ENCODE results near the gene JPH4. TPM values are rescaled to one million over a fixed set of nuclear protein-coding genes. Genes with fewer than 3 reads are reported as not detected.

The JPH4 gene
- total and polyA plus RNA-seq, 2 donors (not counting 1 experiment from before 2014, with no cell fraction given), result not detected

DNA sequence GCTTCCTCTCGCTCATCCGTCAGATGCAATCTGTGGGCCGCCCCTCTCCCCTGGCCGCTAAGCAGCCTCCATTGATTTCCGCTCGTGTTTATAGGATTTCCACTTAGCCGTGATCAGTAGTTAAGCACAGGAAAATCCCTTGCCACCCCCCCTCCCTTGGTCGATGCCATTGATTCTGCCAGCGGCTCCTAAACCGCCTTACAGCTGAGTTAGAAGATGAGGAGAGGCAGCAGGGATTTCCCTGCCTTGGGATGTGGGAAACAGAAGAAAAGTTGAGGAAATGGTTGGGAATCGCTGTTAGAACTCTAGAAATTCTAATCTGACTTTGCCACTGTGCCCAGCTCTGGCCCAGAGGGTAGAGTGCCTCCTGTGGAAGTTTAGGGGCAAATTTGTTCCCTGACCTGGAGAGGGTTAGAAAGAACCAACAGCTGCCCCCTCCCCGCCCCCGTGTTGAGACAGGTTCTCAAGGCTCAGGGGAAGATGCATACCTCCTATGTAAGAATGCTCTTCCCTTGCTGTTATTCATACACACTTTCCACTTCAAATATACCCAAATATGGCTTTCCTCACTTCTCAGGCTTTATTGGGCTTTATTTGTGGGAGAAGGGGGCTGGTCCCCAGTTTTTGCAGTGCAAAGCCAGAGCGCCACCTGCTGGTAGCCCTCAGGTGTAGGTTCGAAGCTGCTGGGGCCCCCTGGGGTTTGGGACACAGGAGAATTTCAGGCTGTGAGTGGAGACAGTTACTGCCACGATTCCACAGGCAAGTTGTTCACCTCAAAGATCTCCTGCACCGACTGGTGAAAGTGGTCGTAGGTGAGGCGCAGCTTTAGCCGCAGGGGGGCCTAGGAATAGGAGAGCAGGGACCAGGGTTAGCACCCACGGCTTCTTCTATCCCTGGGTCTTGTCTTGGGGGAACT, 19.3 kb downstream of the JPH4 start:
- Histone ChIP-seq H3K36me3 (ENCODE audit: control insufficient read depth, insufficient read depth, low read length) (no peaks in the 10 kb centered on the region), H4K20me1 (ENCODE audit: control insufficient read depth, extremely low read depth, insufficient read depth, low read length) (no peaks in the 10 kb centered on the region), H3K27ac (ENCODE audit: insufficient read depth, low read length) (no peak overlapping the region), H3K4me2 (ENCODE audit: extremely low read depth, insufficient read depth, low read length) (no peak overlapping the region), H3K79me2 (ENCODE audit: control insufficient read depth, insufficient read depth, low read length) (peaks cover 7% of the 10 kb centered on the region), H3K9me3 (ENCODE audit: control insufficient read depth, insufficient read depth, low read depth, low read length) (no peaks in the 10 kb centered on the region), H3K4me1 (ENCODE audit: control insufficient read depth, extremely low read depth, insufficient read depth, low read length) (peaks cover 4% of the 10 kb centered on the region), H3K9ac (ENCODE audit: insufficient read depth, low read length) (no peak overlapping the region), H3K27me3 (ENCODE audit: control insufficient read depth, insufficient read depth, low read length) (no peaks in the 10 kb centered on the region), H2AFZ (ENCODE audit: low read length) (no peak overlapping the region), H3K4me3 (replicated peaks in 1 of 4; ENCODE audit: control extremely low read depth in 1 of 4, insufficient read depth in 1 of 4, low read depth in 3 of 4, low read length in 4 of 4) (no peak overlapping the region)
- DNase-seq (ENCODE audit: low read depth in 2 of 2), result peak; percentile 40 to 59
- no peak for TF ChIP-seq EZH2 (IDR thresholded peaks at IDR 0.05; ENCODE audit: low read length, missing control alignments)
- TF ChIP-seq, protein P1, sequence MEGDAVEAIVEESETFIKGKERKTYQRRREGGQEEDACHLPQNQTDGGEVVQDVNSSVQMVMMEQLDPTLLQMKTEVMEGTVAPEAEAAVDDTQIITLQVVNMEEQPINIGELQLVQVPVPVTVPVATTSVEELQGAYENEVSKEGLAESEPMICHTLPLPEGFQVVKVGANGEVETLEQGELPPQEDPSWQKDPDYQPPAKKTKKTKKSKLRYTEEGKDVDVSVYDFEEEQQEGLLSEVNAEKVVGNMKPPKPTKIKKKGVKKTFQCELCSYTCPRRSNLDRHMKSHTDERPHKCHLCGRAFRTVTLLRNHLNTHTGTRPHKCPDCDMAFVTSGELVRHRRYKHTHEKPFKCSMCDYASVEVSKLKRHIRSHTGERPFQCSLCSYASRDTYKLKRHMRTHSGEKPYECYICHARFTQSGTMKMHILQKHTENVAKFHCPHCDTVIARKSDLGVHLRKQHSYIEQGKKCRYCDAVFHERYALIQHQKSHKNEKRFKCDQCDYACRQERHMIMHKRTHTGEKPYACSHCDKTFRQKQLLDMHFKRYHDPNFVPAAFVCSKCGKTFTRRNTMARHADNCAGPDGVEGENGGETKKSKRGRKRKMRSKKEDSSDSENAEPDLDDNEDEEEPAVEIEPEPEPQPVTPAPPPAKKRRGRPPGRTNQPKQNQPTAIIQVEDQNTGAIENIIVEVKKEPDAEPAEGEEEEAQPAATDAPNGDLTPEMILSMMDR (conservative IDR thresholded peaks at IDR 0.05 in 1 of 2, IDR thresholded peaks at IDR 0.05 in 1 of 2; ENCODE audit: low read depth in 1 of 2, low read length in 2 of 2), result peak; percentile 88 to 93

DNA sequence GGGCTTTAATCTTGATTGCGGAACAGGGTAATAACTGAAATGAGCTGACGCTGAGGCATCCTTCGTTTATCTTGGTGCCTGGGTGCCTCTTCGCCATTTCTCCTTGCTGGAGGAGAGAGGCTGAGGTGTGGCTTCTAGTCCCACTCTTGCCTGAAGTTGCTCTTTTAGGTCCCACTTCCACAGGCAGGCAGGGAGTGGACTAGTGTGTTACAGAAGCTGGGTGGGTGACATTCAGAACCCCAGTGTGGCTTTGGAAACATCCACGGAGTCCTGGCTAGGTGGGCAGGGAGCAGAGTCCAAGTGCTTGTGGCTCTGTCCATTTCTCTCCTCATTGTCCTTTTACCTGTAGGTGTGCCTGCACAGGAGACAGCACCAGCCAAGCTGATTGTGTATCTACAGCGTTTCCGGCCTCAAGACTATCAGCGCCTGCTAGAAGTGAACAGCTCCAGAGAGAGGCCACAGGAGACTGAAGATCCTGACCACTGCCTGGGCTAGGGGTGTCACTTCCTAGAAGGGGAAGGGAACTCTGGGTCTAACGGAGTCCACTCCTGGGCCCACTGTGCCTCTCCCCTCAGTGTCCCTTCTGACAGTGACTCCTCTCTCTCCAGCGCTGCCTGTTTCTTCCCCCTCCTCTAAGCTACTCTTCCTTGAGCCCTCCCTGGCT, 20.1 kb downstream of the JPH4 start:
- no peak for TF ChIP-seq EZH2 (IDR thresholded peaks at IDR 0.05; ENCODE audit: low read length, missing control alignments)
- TF ChIP-seq, protein P1 (conservative IDR thresholded peaks at IDR 0.05 in 1 of 2, IDR thresholded peaks at IDR 0.05 in 1 of 2; ENCODE audit: low read depth in 1 of 2, low read length in 2 of 2), result no peak
- H2AFZ ChIP-seq (ENCODE audit: low read length), result no peak overlapping the region
- no peak overlapping the region for H3K9ac ChIP-seq (ENCODE audit: insufficient read depth, low read length)

DNA sequence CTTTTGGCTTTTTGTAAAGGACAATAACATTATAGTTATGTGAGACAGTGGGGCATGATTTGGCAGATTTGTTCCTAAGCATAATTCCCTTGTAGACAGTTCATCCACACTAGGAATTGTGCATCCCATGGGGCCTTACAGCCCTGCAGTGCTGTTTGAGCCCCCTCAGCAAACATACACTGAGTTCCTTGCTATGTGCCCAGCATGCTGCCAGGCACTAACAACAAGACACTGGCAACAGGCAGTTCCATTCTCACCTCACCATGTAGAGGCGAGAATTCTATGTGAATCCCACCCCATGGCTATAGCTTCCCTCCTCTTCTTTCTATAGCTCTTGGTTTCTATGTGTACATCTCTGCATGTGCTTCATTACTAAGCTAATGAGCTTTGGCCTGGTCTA, 20.6 kb downstream of the JPH4 start:
- H3K9me3 ChIP-seq (ENCODE audit: control insufficient read depth, insufficient read depth, low read depth, low read length), result no peaks in the 10 kb centered on the region
- H3K36me3 ChIP-seq (ENCODE audit: control insufficient read depth, insufficient read depth, low read length), result no peaks in the 10 kb centered on the region
- DNase-seq (ENCODE audit: low read depth in 2 of 2), result no peak
- TF ChIP-seq, protein P1 (conservative IDR thresholded peaks at IDR 0.05 in 1 of 2, IDR thresholded peaks at IDR 0.05 in 1 of 2; ENCODE audit: low read depth in 1 of 2, low read length in 2 of 2), result no peak
- TF ChIP-seq EZH2 (IDR thresholded peaks at IDR 0.05; ENCODE audit: low read length, missing control alignments), result no peak
- H3K79me2 ChIP-seq (ENCODE audit: control insufficient read depth, insufficient read depth, low read length), result peaks cover 7% of the 10 kb centered on the region
- H3K9ac ChIP-seq (ENCODE audit: insufficient read depth, low read length), result no peak overlapping the region
- no peaks in the 10 kb centered on the region for H3K27me3 ChIP-seq (ENCODE audit: control insufficient read depth, insufficient read depth, low read length)
- no peak overlapping the region for H3K4me3 ChIP-seq (replicated peaks in 1 of 4; ENCODE audit: control extremely low read depth in 1 of 4, insufficient read depth in 1 of 4, low read depth in 3 of 4, low read length in 4 of 4)
- H3K4me2 ChIP-seq (ENCODE audit: extremely low read depth, insufficient read depth, low read length), result no peak overlapping the region
- peaks cover 4% of the 10 kb centered on the region for H3K4me1 ChIP-seq (ENCODE audit: control insufficient read depth, extremely low read depth, insufficient read depth, low read length)
- H3K27ac ChIP-seq (ENCODE audit: insufficient read depth, low read length), result no peak overlapping the region
- no peaks in the 10 kb centered on the region for H4K20me1 ChIP-seq (ENCODE audit: control insufficient read depth, extremely low read depth, insufficient read depth, low read length)
- H2AFZ ChIP-seq (ENCODE audit: low read length), result no peak overlapping the region

More for the DNA sequence above, 20.1 kb downstream of the JPH4 start:
- no peak overlapping the region for H3K4me2 ChIP-seq (ENCODE audit: extremely low read depth, insufficient read depth, low read length)
- peaks cover 7% of the 10 kb centered on the region for H3K79me2 ChIP-seq (ENCODE audit: control insufficient read depth, insufficient read depth, low read length)
- H3K27me3 ChIP-seq (ENCODE audit: control insufficient read depth, insufficient read depth, low read length), result no peaks in the 10 kb centered on the region
- no peaks in the 10 kb centered on the region for H3K9me3 ChIP-seq (ENCODE audit: control insufficient read depth, insufficient read depth, low read depth, low read length)
- H3K4me3 ChIP-seq (replicated peaks in 1 of 4; ENCODE audit: control extremely low read depth in 1 of 4, insufficient read depth in 1 of 4, low read depth in 3 of 4, low read length in 4 of 4), result no peak overlapping the region
- H3K36me3 ChIP-seq (ENCODE audit: control insufficient read depth, insufficient read depth, low read length), result no peaks in the 10 kb centered on the region
- no peak for DNase-seq (ENCODE audit: low read depth in 2 of 2)
- peaks cover 4% of the 10 kb centered on the region for H3K4me1 ChIP-seq (ENCODE audit: control insufficient read depth, extremely low read depth, insufficient read depth, low read length)
- no peak overlapping the region for H3K27ac ChIP-seq (ENCODE audit: insufficient read depth, low read length)
- H4K20me1 ChIP-seq (ENCODE audit: control insufficient read depth, extremely low read depth, insufficient read depth, low read length), result no peaks in the 10 kb centered on the region
